ENCODE data around the gene RIMS3.

Gene RIMS3

GRCh38 chr1:40653851-40654537 lies 11.5 kb downstream of the RIMS3 start:
- no peak for DNase-seq (ENCODE audit: low spot score)

- DNase-seq (ENCODE audit: low spot score), result no peak
Observed at GRCh38 chr1:40652979-40653378, 12.5 kb downstream of the RIMS3 start.

GRCh38 chr1:40652468-40652867 lies 13.0 kb downstream of the RIMS3 start:
- DNase-seq (ENCODE audit: low spot score), result no peak

DNA sequence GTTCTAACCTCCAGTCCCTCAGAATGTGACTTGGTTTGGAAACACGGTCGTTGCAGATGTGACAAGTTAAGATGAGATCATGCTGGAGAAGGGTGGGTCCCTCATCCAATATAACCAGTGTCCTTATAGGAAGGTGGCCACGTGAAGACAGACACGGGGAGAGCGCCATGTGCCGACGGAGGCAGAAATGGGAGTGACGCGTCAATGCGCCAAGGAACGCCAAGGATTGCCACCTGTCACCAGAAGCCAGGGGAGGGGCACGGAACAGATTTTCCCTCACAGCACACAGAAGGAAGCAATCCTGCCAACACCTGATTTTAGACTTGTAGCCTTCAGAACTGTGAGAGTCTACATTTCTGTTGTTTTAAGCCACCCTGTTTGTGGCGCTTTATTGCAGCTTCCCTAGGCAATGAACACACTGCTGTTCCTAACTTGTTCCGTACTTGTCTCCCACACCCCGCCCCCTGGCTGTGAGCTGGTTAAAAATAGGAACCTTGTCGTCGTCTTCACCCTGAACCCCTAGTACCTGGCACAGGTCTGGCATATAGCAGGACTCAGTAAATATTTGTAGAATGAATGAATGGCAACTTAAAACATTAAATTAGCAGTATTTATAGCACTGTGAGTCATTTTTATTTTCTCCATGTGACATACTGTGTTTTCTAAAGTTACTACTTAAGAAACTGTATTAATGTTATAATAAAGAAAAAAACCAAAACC lies 14.2 kb downstream of the RIMS3 start:
- no peak for DNase-seq (ENCODE audit: low spot score)

DNA sequence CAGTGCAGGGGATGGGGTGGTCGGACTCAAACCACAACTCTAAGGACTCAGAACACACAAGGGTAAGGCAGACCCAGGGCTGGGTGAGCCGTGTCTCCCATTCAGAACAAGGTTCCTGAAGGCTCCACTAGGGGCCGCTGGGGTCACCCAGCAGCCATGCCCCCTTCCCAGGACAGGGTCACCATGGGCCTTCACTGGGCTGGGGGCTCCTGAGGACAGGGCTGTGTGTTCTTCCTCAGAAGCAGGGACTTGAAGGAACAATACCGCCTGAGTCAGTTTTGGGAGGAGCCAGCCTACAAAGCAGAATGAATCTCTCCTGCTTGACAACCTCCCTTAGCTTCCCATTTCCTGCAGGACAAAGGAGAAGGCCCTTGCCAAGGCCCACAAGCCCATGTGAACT lies 15.4 kb downstream of the RIMS3 start:
- DNase-seq (ENCODE audit: low spot score), result no peak

GRCh38 chr1:40649592-40649930 lies 15.9 kb downstream of the RIMS3 start:
- no peak for DNase-seq (ENCODE audit: low spot score)

GRCh38 chr1:40648928-40649591 lies 16.4 kb downstream of the RIMS3 start:
- no peak for DNase-seq (ENCODE audit: low spot score)

DNA sequence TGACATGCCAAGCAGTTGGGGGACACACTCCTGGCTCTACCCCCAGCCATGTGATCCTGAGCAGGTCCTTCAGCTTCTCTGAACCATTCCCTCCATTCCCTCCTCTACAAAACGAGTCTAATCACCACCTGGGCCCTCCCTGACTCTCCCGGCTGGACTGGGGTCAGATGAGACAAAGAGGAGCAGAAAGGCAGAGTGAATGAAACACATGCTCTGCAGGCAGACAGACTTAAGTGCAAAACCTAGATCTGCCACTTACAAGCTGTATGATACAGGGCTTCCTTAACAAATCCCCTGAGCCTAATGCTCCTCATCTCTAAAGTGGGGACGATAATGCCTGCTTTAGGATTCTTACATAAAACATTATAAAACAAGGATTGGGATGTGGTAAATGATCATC lies 17.3 kb downstream of the RIMS3 start:
- no peak for DNase-seq (ENCODE audit: low spot score)

DNA sequence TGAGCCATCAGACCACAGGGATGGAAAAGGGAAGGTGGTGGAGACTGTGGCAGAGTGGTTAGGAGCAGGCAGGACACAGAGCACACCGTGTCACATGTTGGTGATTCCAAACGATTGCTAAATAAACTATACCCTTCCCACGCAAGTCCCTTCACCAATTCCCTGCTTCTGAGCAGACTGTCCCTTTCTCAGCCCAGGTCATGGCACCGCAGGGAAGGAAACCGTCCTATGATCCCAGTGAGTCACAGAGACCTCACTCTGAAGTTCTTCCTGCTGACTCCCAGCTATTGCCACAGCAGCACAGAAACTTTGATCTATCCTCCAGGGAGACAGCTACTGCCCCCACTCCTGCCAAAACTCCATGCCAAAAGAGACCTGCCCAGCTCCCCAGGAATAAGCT lies 19.2 kb downstream of the RIMS3 start:
- DNase-seq (ENCODE audit: low spot score), result no peak

DNA sequence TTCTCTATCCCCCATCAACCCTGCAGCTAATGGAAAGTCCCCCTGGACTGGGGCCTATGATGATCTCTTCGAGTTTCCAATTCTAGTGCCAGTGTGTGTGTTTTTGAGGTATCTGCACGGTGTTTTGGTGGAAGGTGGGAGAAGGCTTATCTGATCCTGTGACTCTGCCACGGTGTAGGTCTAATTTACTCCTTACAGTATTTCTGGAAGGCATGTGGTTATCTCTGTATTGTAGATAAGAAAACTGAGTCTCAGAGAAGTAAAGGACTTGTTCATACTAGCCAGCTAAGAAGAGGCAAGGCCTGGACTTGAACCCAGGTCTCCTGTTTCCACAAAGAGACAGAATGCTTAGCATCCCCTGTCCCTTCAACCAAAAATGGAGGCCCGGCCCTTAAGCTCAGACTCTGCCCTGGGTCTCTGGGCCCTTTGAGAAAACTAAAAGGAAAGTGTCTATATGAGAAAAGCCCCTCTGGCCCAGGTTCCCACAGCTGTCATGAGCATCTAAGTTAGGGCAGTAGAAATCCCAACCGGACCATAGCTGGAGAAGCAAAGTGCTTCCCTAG lies 20.3 kb downstream of the RIMS3 start:
- DNase-seq (ENCODE audit: low spot score), result peak; percentile 15

GRCh38 chr1:40641601-40642242 lies 23.8 kb downstream of the RIMS3 start:
- no peak for DNase-seq (ENCODE audit: low spot score)

GRCh38 chr1:40640314-40641076 lies 25.0 kb downstream of the RIMS3 start:
- DNase-seq (ENCODE audit: low spot score), result no peak

GRCh38 chr1:40638097-40639036 lies 27.1 kb downstream of the RIMS3 start:
- DNase-seq (ENCODE audit: low spot score), result no peak

- DNase-seq (ENCODE audit: low spot score), result no peak
Observed at GRCh38 chr1:40637470-40638007, 27.9 kb downstream of the RIMS3 start.

GRCh38 chr1:40636777-40637176 lies 28.7 kb downstream of the RIMS3 start:
- no peak for DNase-seq (ENCODE audit: low spot score)

GRCh38 chr1:40635763-40636500 lies 29.6 kb downstream of the RIMS3 start:
- no peak for DNase-seq (ENCODE audit: low spot score)

GRCh38 chr1:40634901-40635655 lies 30.4 kb downstream of the RIMS3 start:
- DNase-seq (ENCODE audit: low spot score), result no peak

DNA sequence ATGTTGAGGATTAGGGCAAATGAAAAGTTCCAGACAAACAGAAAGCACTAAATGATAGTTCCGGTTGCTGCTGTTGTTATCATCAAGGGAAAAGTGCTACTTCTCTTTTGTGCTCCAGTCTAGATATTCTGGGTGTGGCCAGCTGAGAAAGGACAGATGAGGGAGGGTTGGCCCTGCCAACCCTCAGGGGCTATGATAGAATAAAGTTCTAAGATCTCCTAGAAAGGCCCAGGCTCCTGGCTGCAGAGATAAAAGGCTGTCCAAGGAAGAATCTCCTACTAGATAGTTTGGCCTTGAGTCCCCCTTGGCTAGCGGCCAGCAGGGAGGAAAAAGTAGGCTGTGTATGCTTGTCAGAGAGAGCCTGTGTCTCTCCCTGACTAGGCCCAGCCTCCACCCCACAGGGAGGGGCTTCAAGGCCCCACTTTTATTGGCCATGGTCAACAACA lies 31.5 kb downstream of the RIMS3 start:
- peak; percentile 77 for DNase-seq (ENCODE audit: low spot score)

DNA sequence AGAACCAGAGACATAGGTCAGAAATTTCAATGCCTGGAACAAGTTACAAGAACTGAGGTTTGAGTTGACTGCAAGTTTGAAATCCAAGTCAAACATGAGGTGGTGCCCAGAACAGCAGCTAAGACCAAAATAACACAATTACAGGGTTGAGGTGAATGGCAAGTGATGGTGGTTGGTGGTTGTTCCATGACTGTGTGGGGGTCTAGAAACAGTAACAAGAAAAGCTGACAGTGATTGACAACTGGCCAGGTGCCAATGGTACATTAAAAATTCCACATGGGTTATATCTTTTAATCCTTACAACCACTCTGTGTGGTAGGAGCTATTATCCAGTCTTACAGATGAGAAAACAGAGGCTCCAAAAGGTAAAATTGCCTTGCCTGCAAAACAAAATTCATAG lies 32.0 kb downstream of the RIMS3 start:
- DNase-seq (ENCODE audit: low spot score), result no peak
